Liver (tissue), 9 donors: Measurements from ENCODE around the gene TJAP1. TPM values are rescaled to one million over a fixed set of nuclear protein-coding genes. Genes with fewer than 3 reads are reported as not detected.
A peak's percentile ranks its signal among the peaks of the same experiment; 100 is the strongest.

Experiments used
- DNase-seq: peaks from one replicate; pipeline ENCODE4 v3.0.0-alpha.2; 2017; ENCODE audit warnings: low spot score
- H3K27ac ChIP-seq, 2 donors: one replicate each; pipeline ENCODE4 v1.7.0; 2013; ENCODE audit warnings: inconsistent platforms in 2 of 2, low read length in 2 of 2, control low read depth in 1 of 2, low read depth in 1 of 2, mild to moderate bottlenecking in 1 of 2
- H3K27me3 ChIP-seq, 4 donors: one replicate each; pipeline versions ENCODE4 v1.6.1 to v1.7.0; 2013; ENCODE audit warnings: low read length in 3 of 4, inconsistent platforms in 1 of 4, mild to moderate bottlenecking in 1 of 4, moderate library complexity in 1 of 4; ENCODE audit not compliant: control insufficient read depth in 4 of 4, insufficient read depth in 4 of 4
- H3K36me3 ChIP-seq, 4 donors: one replicate each; pipeline versions ENCODE4 v1.6.1 to v1.7.0; 2013; ENCODE audit warnings: low read length in 3 of 4, mild to moderate bottlenecking in 3 of 4, low read depth in 1 of 4, moderate library complexity in 1 of 4; ENCODE audit not compliant: control insufficient read depth in 4 of 4, insufficient read depth in 3 of 4
- H3K4me1 ChIP-seq, 4 donors: one replicate each; pipeline versions ENCODE4 v1.6.1 to v1.7.0; 2013; ENCODE audit warnings: low read length in 3 of 4, mild to moderate bottlenecking in 3 of 4, moderate library complexity in 1 of 4; ENCODE audit not compliant: control insufficient read depth in 4 of 4, insufficient read depth in 4 of 4
- H3K4me3 ChIP-seq, 3 donors: one replicate each; pipeline versions ENCODE4 v1.6.1 to v1.7.0; 2013; ENCODE audit warnings: low read length in 3 of 3, control low read depth in 1 of 3, low read depth in 1 of 3, mild to moderate bottlenecking in 1 of 3
- H3K9ac ChIP-seq, 2 donors: one replicate each; pipeline ENCODE4 v1.7.0; 2013; ENCODE audit warnings: low read length in 2 of 2, mild to moderate bottlenecking in 2 of 2, moderate library complexity in 2 of 2, control low read depth in 1 of 2, low read depth in 1 of 2
- H3K9me3 ChIP-seq, 4 donors: one replicate each; pipeline versions ENCODE4 v1.6.1 to v1.7.0; 2013; ENCODE audit warnings: low read length in 3 of 4; ENCODE audit not compliant: control insufficient read depth in 4 of 4
- ATF3 ChIP-seq: IDR thresholded peaks from 2 replicates; pipeline ENCODE4 v1.6.1; 2016; ENCODE audit warnings: antibody characterized with exemption
- CTCF ChIP-seq: fragments of 150-350 bp; IDR thresholded peaks from 2 replicates; pipeline ENCODE4 v1.5.1; 2017; ENCODE audit warnings: improper control_type of control experiment, low read depth, low read length; ENCODE audit not compliant: missing input control
- EGR1 ChIP-seq, 2 donors: IDR thresholded peaks; 2 replicates each; pipeline ENCODE4 v1.6.1; 2016 to 2018; ENCODE audit warnings: antibody characterized with exemption in 2 of 2, low read depth in 2 of 2
- FOXA1 ChIP-seq: IDR thresholded peaks from 2 replicates; pipeline ENCODE4 v1.6.1; 2016; ENCODE audit warnings: antibody characterized with exemption
- FOXA2 ChIP-seq: IDR thresholded peaks from 2 replicates; pipeline ENCODE4 v1.6.1; 2016; ENCODE audit warnings: antibody characterized with exemption
- GABPA ChIP-seq, 2 donors: IDR thresholded peaks in 1 of 2; conservative IDR thresholded peaks in 1 of 2; 2 replicates each; pipeline ENCODE4 v1.6.1; 2016; ENCODE audit warnings: antibody characterized with exemption in 2 of 2, mild to moderate bottlenecking in 1 of 2, moderate library complexity in 1 of 2
- HNF4A ChIP-seq, 2 donors: conservative IDR thresholded peaks; 2 replicates each; pipeline ENCODE4 v1.6.1; 2016; ENCODE audit warnings: antibody characterized with exemption in 2 of 2, mild to moderate bottlenecking in 2 of 2
- HNF4G ChIP-seq: IDR thresholded peaks from 2 replicates; pipeline ENCODE4 v1.6.1; 2016; ENCODE audit warnings: antibody characterized with exemption
- JUND ChIP-seq, 2 donors: IDR thresholded peaks; 2 replicates each; pipeline ENCODE4 v1.6.1; 2016; ENCODE audit warnings: antibody characterized with exemption in 2 of 2
- MAX ChIP-seq: IDR thresholded peaks from 2 replicates; pipeline ENCODE4 v1.6.1; 2016; ENCODE audit warnings: antibody characterized with exemption
- NR2F2 ChIP-seq: IDR thresholded peaks from 2 replicates; pipeline ENCODE4 v1.6.1; 2016; ENCODE audit warnings: antibody characterized with exemption
- RAD21 ChIP-seq, 2 donors: IDR thresholded peaks; 2 replicates each; pipeline ENCODE4 v1.6.1; 2016; ENCODE audit warnings: antibody characterized with exemption in 2 of 2, mild to moderate bottlenecking in 2 of 2
- REST ChIP-seq: IDR thresholded peaks from 2 replicates; pipeline ENCODE4 v1.6.1; 2016; ENCODE audit warnings: antibody characterized with exemption, mild to moderate bottlenecking
- RXRA ChIP-seq, 2 donors: IDR thresholded peaks; 2 replicates each; pipeline ENCODE4 v1.6.1; 2017 to 2018; ENCODE audit warnings: antibody characterized with exemption in 2 of 2, mild to moderate bottlenecking in 1 of 2
- SP1 ChIP-seq: IDR thresholded peaks from 2 replicates; pipeline ENCODE4 v1.6.1; 2018; ENCODE audit warnings: antibody characterized with exemption, mild to moderate bottlenecking
- TAF1 ChIP-seq: conservative IDR thresholded peaks from 2 replicates; pipeline ENCODE4 v1.6.1; 2016; ENCODE audit warnings: antibody characterized with exemption, mild to moderate bottlenecking
- YY1 ChIP-seq: IDR thresholded peaks from 2 replicates; pipeline ENCODE4 v1.6.1; 2016; ENCODE audit warnings: antibody characterized with exemption, mild to moderate bottlenecking
- ZBTB33 ChIP-seq: IDR thresholded peaks from 2 replicates; pipeline ENCODE4 v1.6.1; 2016; ENCODE audit warnings: antibody characterized with exemption
- WGBS: extraction: QIAGEN DNeasy Blood & Tissue Kit; methylation state at CpG from one replicate; pipeline ENCODE4 v1.1.7; 2013; 5-methylcytosine and 5-hydroxymethylcytosine counted together
- polyA plus RNA-seq, 2 donors: library from polyadenylated mRNA; stranded (reverse) in 1 of 2; unstranded in 1 of 2; fragments of 200-250 nt in 1 of 2; fragments of >200 nt in 1 of 2; fragmentation: Nextera tagmentation in 1 of 2; extraction: Ambion mirVana in 1 of 2; gene quantifications; one replicate each; pipeline versions ENCODE4 v1.2.1 to v1.2.3, GENCODE V29; 2013 to 2015
- total RNA-seq, 2 donors: library from RNA; depleted of rRNA; stranded (reverse); fragments of >200 nt; gene quantifications; one replicate each; pipeline ENCODE4 v1.2.3, GENCODE V29; 2014
- donor health status: healthy.
- donor health status: healthy.
- donor health status: healthy.
- donor health status: healthy.
- donor health status: healthy.

Gene TJAP1
- 10 to 100 TPM in 1 of 2 donors, 1 to 10 TPM in 1; 6.9 to 10.3 TPM for total RNA-seq
- polyA plus RNA-seq = 1 to 10 TPM; 6.9 to 8.8 TPM

- peak within 1 kb of the TSS; percentile 75 to 76 for H3K27ac ChIP-seq
- 2% methylated on average over 34 of the region's 34 CpGs for WGBS
These were observed at the start of gene TJAP1 for GRCh38 chr6:43477235-43478007. TSS of gene TJAP1 (plus strand) at chr6:43477570. CDS start at chr6:43499002, 21,432 bp downstream.

More at GRCh38 chr6:43477235-43478007, at the start of gene TJAP1:
- Histone ChIP-seq H3K9me3 (no peaks in the 10 kb centered on the region), H3K36me3 (no peaks in the 10 kb centered on the region), H3K27me3 (no peaks in the 10 kb centered on the region), H3K9ac (peak within 1 kb of the TSS; percentile 81 to 93), H3K4me3 (peak within 1 kb of the TSS; percentile 76 to 92 (median 88)), H3K4me1 (peaks cover 7 to 28% (median 17%) of the 10 kb centered on the region in 4 donors)
- TF ChIP-seq ATF3 (no peak), HNF4A (conservative IDR thresholded peaks at IDR 0.05) (peak in 1 of 2 donors; percentile 40), NR2F2 (no peak), REST (peak; percentile 39), FOXA1 (no peak), MAX (no peak), RXRA (IDR thresholded peaks at IDR 0.05) (no peak), GABPA (IDR thresholded peaks at IDR 0.05 in 1 of 2, conservative IDR thresholded peaks at IDR 0.05 in 1 of 2) (no peak), CTCF (no peak), SP1 (no peak), JUND (IDR thresholded peaks at IDR 0.05) (no peak), FOXA2 (no peak), RAD21 (IDR thresholded peaks at IDR 0.05) (no peak), ZBTB33 (peak; percentile 33), EGR1 (IDR thresholded peaks at IDR 0.05; ENCODE audit: low read depth in 2 of 2) (no peak), TAF1 (no peak), YY1 (peak; percentile 99), HNF4G (no peak)
- DNase-seq = peak; percentile 96
